HEK293 (cell line): ENCODE measurements around the gene MASP1.

Source experiments
- CTCF ChIP-seq: fragments of 450-650 bp; formaldehyde crosslinking; IDR thresholded peaks from 2 replicates; pipeline ENCODE4 v1.5.1; 2016; ENCODE audit warnings: missing biosample characterization, missing genetic modification characterization
- HOXD13 ChIP-seq: sonication (generic); formaldehyde crosslinking; IDR thresholded peaks from 2 replicates; pipeline ENCODE4 v1.8.0; 2022; ENCODE audit warnings: missing genetic modification reagents, borderline replicate concordance
- REST ChIP-seq: fragments of 450-650 bp; formaldehyde crosslinking; IDR thresholded peaks from 2 replicates; pipeline ENCODE4 v1.5.1; 2016; ENCODE audit warnings: missing biosample characterization, missing genetic modification characterization
- ZBTB1 ChIP-seq: fragments of 450-650 bp; formaldehyde crosslinking; IDR thresholded peaks from 2 replicates; pipeline ENCODE4 v1.5.1; 2016; ENCODE audit warnings: missing biosample characterization, missing genetic modification characterization
- ZNF24 ChIP-seq: fragments of 450-650 bp; formaldehyde crosslinking; IDR thresholded peaks from 2 replicates; pipeline ENCODE4 v1.5.1; 2016; ENCODE audit warnings: missing biosample characterization, missing genetic modification characterization
- ZNF362 ChIP-seq: fragments of 450-650 bp; formaldehyde crosslinking; IDR thresholded peaks from 2 replicates; pipeline ENCODE4 v1.5.1; 2016; ENCODE audit warnings: missing biosample characterization, missing genetic modification characterization
- ZNF670 ChIP-seq: fragments of 450-650 bp; formaldehyde crosslinking; IDR thresholded peaks from 2 replicates; pipeline ENCODE4 v1.5.1; 2016; ENCODE audit warnings: missing biosample characterization, missing genetic modification characterization, low read depth

- no peak for TF ChIP-seq ZNF670 (tag by site-specific recombination)
- no peak for TF ChIP-seq HOXD13
- no peak for TF ChIP-seq CTCF
- TF ChIP-seq ZNF362 (tag by site-specific recombination): no peak
- no peak for TF ChIP-seq ZNF24 (tag by site-specific recombination)
- TF ChIP-seq ZBTB1 (tag by site-specific recombination): no peak
- no peak for TF ChIP-seq REST (tag by site-specific recombination)
Observed at GRCh38 chr3:187290503-187290902, 1.0 kb downstream of the MASP1 start.
